DND-41 (cell line): Measurements from ENCODE around the gene STOX1.

Experiments used
- ATAC-seq: fragments of 200-7000 bp; cut with Tn5 transposase; 3 replicates; pipeline ENCODE4 v1.9.1; 2021; ENCODE audit warnings: low read depth; ENCODE audit not compliant: insufficient read depth
- DNase-seq: peaks from one replicate; pipeline ENCODE4 v3.0.0-alpha.2; 2020
- H2AFZ ChIP-seq: 2 replicates; pipeline ENCODE4 v1.6.0; 2012; ENCODE audit warnings: low read depth, low read length
- H3K27ac ChIP-seq: 2 replicates; pipeline ENCODE4 v1.5.1; 2012; ENCODE audit warnings: low read length, inconsistent platforms
- H3K27me3 ChIP-seq: fragments of 200-600 bp; sonication (generic); 2 replicates; pipeline ENCODE4 v1.6.0; 2012; ENCODE audit warnings: low read length, mild to moderate bottlenecking, inconsistent platforms; ENCODE audit not compliant: insufficient read depth, poor library complexity
- H3K36me3 ChIP-seq: 2 replicates; pipeline ENCODE4 v1.5.1; 2012; ENCODE audit warnings: low read length, inconsistent platforms; ENCODE audit not compliant: insufficient read depth
- H3K4me1 ChIP-seq: 2 replicates; pipeline ENCODE4 v1.5.1; 2012; ENCODE audit warnings: mild to moderate bottlenecking, low read length; ENCODE audit not compliant: insufficient read depth
- H3K4me2 ChIP-seq: 2 replicates; pipeline ENCODE4 v1.6.0; 2012; ENCODE audit warnings: mild to moderate bottlenecking, moderate library complexity, low read length, inconsistent platforms; ENCODE audit not compliant: insufficient read depth
- H3K4me3 ChIP-seq, 2 experiments: fragments of 200-600 bp in 1 of 2; shearing (Covaris generic) in 1 of 2; 2 replicates each; pipeline ENCODE4 v1.5.1; 2012 to 2016; ENCODE audit warnings: inconsistent platforms in 2 of 2, low read length in 2 of 2, mild to moderate bottlenecking in 2 of 2, low read depth in 1 of 2, moderate library complexity in 1 of 2
- H3K79me2 ChIP-seq: 2 replicates; pipeline ENCODE4 v1.6.0; 2012; ENCODE audit warnings: low read length, inconsistent platforms; ENCODE audit not compliant: insufficient read depth
- H3K9ac ChIP-seq: 2 replicates; pipeline ENCODE4 v1.6.0; 2012; ENCODE audit warnings: low read depth, mild to moderate bottlenecking, inconsistent platforms, low read length, moderate library complexity
- H3K9me3 ChIP-seq: 2 replicates; pipeline ENCODE4 v1.5.1; 2012; ENCODE audit warnings: low read length, moderate library complexity, mild to moderate bottlenecking, inconsistent platforms; ENCODE audit not compliant: insufficient read depth, severe bottlenecking
- H4K20me1 ChIP-seq: 2 replicates; pipeline ENCODE4 v1.6.0; 2012; ENCODE audit warnings: low read length; ENCODE audit not compliant: insufficient read depth
- EZH2 ChIP-seq: IDR thresholded peaks from 3 replicates; pipeline ENCODE4 v1.6.1; 2012; ENCODE audit warnings: borderline replicate concordance, low read depth, mild to moderate bottlenecking, moderate library complexity, low read length, inconsistent platforms; ENCODE audit not compliant: severe bottlenecking
- TF ChIP-seq, protein P1 (sequence below): IDR thresholded peaks from 2 replicates; pipeline ENCODE4 v1.5.1; 2012; ENCODE audit warnings: borderline replicate concordance, low read length, moderate library complexity, mild to moderate bottlenecking; ENCODE audit not compliant: poor library complexity, severe bottlenecking; ENCODE audit errors: extremely low read depth

Gene STOX1

DNA sequence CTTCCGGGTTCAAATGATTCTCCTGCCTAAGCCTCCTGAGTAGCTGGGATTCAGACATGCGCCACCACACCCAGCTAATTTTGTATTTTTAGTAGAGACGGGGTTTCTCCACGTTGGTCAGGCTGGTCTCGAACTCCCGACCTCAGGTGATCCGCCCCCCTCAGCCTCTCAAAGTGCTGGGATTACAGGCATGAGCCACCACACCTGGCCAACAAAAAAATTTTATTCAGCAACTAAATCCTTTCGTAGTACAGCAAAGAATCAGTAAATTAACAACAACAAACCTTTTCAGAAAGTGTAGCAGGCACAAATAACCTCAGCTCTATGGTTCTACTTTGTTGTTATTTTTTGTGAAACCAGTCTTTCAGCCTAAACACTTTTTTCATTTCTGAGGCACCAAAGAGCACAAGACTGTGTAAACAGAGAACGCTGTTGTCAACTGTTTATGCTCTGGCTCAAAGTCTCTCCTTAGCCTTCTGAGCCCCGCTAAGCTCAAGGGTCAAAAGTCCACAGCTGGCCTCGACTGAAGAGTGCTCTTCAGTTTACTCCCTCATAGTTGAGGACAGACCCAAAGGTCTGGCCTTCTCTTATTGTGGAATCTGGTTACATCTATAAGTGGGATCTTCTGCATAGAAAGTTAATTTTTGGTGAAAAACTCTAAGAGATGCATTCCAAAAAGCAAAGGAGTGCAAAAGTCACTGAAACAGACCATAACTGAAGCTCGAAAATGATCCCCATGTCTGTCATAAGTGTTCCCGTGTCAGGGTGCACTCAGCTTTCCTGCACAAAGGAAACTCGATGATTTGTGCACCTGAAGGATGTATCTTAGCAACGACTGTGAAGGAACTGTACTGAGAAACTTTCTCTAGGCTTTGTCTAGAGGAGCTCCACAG, 49.2 kb downstream of the STOX1 start:
- DNase-seq (no peak), ATAC-seq (no peak)
- no peaks in the 10 kb centered on the region for H3K4me1 ChIP-seq
- no peaks in the 10 kb centered on the region for H3K36me3 ChIP-seq
- no peak overlapping the region for H3K4me3 ChIP-seq
- TF ChIP-seq EZH2, result no peak
- TF ChIP-seq, protein P1, sequence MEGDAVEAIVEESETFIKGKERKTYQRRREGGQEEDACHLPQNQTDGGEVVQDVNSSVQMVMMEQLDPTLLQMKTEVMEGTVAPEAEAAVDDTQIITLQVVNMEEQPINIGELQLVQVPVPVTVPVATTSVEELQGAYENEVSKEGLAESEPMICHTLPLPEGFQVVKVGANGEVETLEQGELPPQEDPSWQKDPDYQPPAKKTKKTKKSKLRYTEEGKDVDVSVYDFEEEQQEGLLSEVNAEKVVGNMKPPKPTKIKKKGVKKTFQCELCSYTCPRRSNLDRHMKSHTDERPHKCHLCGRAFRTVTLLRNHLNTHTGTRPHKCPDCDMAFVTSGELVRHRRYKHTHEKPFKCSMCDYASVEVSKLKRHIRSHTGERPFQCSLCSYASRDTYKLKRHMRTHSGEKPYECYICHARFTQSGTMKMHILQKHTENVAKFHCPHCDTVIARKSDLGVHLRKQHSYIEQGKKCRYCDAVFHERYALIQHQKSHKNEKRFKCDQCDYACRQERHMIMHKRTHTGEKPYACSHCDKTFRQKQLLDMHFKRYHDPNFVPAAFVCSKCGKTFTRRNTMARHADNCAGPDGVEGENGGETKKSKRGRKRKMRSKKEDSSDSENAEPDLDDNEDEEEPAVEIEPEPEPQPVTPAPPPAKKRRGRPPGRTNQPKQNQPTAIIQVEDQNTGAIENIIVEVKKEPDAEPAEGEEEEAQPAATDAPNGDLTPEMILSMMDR, result no peak
- H2AFZ ChIP-seq, result no peak overlapping the region
- no peaks in the 10 kb centered on the region for H3K79me2 ChIP-seq
- H3K4me2 ChIP-seq, result no peak overlapping the region
- no peak overlapping the region for H3K9ac ChIP-seq
- H3K9me3 ChIP-seq, result no peaks in the 10 kb centered on the region
- H4K20me1 ChIP-seq, result no peaks in the 10 kb centered on the region
- no peaks in the 10 kb centered on the region for H3K27me3 ChIP-seq
- no peak overlapping the region for H3K27ac ChIP-seq

DNA sequence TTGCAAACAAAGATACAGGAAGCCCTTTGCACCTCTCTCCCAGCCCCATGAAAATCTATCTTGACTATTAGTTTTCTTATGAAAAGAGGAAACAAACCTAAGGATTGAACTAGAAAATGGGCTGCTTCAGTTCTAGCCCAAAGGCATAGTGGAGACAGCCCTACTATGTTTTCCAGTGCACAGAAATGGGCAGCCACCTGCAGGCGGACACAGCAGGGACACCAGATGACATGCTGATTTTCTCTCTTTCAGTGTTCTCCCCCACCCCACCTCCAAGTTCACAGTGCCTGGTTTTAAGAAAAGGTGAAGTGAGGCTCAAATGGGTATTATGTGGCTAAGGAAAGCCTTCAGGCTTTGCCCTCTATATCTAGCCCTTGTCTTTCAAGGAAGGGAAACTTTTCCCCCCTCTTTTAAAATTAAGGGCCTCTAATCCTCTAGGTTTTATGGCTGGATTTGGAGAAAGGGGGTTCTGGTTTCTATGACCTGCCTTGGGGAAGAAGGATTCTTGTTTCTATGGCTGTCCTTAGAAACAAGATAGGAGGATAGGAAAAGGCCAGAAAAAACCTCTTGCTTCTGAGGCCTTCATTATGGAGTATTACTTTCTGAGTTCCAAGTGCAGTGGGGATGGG, 50.3 kb downstream of the STOX1 start:
- ATAC-seq, result no peak

DNA sequence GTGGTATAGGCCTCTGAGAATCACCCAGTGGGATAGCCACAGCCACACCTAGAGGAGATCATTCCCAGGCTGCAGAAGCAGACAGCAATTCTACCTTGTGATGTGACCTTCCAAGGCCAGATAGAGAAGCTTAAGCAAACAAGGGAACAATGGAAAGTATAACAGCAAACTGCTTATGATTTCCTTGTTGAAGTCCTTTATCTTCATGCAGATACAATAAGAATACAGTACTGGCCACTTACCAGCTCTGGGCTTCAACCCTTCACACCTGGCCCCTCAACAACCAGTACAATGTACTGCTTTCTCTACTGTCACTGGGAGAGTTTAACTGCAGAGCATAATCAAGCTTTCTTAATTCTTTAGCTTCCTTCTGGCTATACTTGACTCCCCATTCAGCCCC, 51.2 kb downstream of the STOX1 start:
- Histone ChIP-seq H3K9me3 (no peaks in the 10 kb centered on the region), H3K27me3 (no peaks in the 10 kb centered on the region), H3K4me3 (no peak overlapping the region), H4K20me1 (no peaks in the 10 kb centered on the region), H3K4me1 (no peaks in the 10 kb centered on the region), H3K4me2 (no peak overlapping the region), H3K79me2 (no peaks in the 10 kb centered on the region), H3K36me3 (no peaks in the 10 kb centered on the region), H3K27ac (no peak overlapping the region), H2AFZ (no peak overlapping the region), H3K9ac (no peak overlapping the region)
- TF ChIP-seq, protein P1, result no peak
- TF ChIP-seq EZH2, result no peak
- ATAC-seq (no peak), DNase-seq (no peak)

More for the DNA sequence above, 50.3 kb downstream of the STOX1 start:
- no peak overlapping the region for H2AFZ ChIP-seq
- no peak for DNase-seq
- H3K27ac ChIP-seq, result no peak overlapping the region
- no peaks in the 10 kb centered on the region for H3K27me3 ChIP-seq
- H3K4me1 ChIP-seq, result no peaks in the 10 kb centered on the region
- no peak overlapping the region for H3K4me2 ChIP-seq
- no peak for TF ChIP-seq EZH2
- TF ChIP-seq, protein P1, result no peak
- no peaks in the 10 kb centered on the region for H3K36me3 ChIP-seq
- H3K4me3 ChIP-seq, result no peak overlapping the region
- no peaks in the 10 kb centered on the region for H3K9me3 ChIP-seq
- H3K79me2 ChIP-seq, result no peaks in the 10 kb centered on the region
- no peak overlapping the region for H3K9ac ChIP-seq
- no peaks in the 10 kb centered on the region for H4K20me1 ChIP-seq
